ENCODE results near the gene SLC4A4.

GRCh38 chr4:71380788-71381187 is 42.0 kb downstream of the SLC4A4 start:
- TF ChIP-seq CTCF (IDR thresholded peaks at IDR 0.05; ENCODE audit: insufficient read depth, low read length, poor library complexity, severe bottlenecking): no peak
- TF ChIP-seq EZH2phosphoT487 (conservative IDR thresholded peaks at IDR 0.05; ENCODE audit: low read length): no peak
